Activated CD4-positive, alpha-beta T cell treated with anti-CD3 and anti-CD28 coated beads for 1 hour (primary cell): ENCODE data around the gene KIAA0825.

Experiments used
- DNase-seq: peaks from one replicate; pipeline ENCODE4 v3.0.0-alpha.2; 2020

KIAA0825 gene

DNA sequence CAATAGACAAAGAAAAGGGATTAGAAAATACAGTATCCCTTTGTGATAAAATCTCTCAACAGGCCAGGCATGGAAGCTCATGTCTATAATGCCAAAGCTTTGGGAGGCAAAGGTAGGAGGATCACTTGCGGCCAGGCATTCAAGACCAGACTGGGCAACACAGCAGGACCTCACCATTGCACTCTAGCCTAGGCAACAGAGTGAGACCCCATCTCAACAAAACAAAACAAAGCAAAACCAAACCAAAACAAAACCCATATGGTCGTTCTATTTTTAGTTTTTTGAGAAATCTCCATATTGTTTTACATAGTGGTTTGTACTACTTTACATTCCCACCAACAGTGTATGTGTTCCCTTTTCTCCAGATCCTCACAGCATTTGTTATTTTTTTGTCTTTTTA lies 193.0 kb downstream of the KIAA0825 start:
- DNase-seq: no peak

- no peak for DNase-seq
Measured at GRCh38 chr5:94423411-94423810, 195.0 kb downstream of the KIAA0825 start.

DNA sequence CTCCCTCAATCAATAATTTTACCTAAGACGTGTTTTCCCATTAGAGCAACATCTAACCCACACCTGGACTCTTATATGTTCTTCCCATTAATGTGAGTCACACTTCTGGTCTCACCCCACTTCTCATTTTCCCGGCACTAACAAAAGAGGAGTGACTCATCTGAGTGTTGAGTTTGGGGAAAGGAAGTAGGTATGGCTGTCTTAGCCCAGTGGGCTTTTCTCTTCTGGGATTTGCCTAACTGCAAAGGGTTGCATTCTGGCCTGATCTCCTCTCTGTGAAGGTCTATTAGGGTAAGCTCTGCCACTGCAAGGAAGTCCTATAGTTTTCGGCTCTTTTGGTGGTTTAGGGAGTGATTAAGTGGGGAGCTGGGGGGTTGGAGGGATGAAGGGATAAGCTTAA lies 195.6 kb downstream of the KIAA0825 start:
- no peak for DNase-seq

DNA sequence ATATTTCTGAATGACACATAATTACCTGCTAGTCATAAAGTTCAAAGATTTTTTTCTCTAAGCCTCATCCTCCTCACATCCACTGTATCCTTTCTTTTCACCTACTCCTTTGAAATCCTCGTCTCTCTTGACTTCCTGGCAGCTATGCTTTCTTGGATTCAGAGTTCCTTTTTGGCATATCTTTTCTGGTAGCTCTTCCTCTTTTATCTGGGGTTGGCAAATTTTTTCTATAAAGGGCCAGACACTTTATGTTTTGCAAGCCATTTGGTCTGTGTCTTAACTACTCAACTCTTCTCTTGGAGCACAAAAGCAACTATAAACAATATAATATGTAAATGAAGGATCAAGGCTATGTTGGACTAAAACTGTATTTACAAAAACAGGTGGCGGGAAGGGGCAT lies 197.5 kb downstream of the KIAA0825 start:
- no peak for DNase-seq

DNA sequence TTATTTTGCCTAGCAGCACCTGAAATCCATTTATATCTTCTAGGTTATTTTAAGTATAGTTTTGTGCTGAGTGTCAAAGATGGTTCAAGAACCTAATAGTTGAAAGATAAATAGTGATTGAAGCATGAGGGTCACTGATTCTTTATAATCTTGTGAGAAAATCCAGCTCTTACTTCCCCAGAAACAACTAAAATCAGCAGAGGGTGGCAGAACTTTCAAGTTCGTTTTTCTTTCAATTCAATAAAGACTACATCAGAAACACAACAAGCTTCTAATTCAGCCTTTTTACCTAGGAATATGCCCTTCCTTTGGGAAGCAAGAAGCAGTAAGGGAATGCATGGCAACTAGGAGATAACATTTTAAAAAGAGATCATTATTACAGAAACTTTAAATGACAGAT lies 202.6 kb downstream of the KIAA0825 start:
- no peak for DNase-seq

DNA sequence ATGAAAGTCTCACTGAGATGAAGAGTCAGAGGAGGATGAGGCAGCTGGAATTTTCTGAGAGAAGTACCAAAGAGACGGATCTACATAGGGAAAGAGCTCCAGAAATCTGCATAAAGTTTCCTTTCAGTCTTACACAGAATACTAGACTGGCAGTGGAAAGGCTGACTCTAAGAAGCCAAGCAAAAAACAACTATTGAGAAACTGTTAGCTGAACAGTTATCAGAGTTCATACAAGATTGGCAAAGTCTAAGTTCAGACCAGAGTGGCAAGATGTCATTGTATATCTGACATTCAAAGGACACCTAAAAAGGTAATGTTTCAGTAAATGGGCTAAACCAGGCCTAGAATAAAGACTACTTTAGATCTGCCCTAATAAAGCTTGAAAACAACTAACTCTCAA lies 209.0 kb downstream of the KIAA0825 start:
- DNase-seq: no peak

DNA sequence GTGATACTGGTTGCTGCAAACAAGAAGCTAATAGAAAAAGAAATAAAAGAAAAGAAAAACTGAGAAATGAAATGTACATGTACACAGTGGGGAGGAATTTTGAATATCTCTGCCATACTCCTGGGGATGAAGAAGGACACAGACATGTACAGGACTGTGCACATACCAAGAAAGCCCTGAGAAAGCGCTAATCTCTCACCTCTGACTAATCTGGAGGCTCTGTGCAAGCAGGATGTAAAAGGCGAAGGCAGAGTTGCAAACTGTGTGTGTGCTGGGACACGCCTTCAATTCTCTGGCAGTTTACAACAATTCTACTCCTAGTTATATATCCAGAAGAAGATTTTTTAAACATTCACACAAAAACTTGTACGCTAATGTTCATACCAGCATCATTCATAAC lies 211.4 kb downstream of the KIAA0825 start:
- DNase-seq: no peak

- DNase-seq: no peak
Measured at GRCh38 chr5:94403483-94403882, 214.9 kb downstream of the KIAA0825 start.

GRCh38 chr5:94402096-94402495 lies 216.3 kb downstream of the KIAA0825 start:
- DNase-seq: no peak

DNA sequence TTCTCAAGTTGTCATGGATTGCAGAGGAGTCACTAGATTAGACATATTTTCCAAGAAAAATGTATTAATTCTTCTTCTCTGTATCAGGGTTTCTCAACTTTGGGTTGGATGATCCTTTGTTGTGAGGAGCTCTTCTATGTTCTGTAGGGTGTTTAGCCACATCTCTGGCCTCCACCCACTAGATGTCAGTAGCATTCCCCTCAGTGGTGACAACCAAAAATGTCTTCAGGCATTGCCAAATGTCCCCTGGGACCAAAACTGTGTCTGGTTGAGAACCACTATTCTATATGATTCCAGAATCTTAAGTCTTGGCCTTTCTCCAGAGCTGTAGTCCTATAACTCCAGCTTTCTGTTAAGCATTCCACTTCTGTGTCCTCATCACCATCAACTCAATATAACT lies 220.9 kb downstream of the KIAA0825 start:
- no peak for DNase-seq

GRCh38 chr5:94396687-94397086 lies 221.7 kb downstream of the KIAA0825 start:
- no peak for DNase-seq

GRCh38 chr5:94395468-94395867 lies 222.9 kb downstream of the KIAA0825 start:
- DNase-seq: no peak

- no peak for DNase-seq
Measured at GRCh38 chr5:94391996-94392395, 226.4 kb downstream of the KIAA0825 start.

DNA sequence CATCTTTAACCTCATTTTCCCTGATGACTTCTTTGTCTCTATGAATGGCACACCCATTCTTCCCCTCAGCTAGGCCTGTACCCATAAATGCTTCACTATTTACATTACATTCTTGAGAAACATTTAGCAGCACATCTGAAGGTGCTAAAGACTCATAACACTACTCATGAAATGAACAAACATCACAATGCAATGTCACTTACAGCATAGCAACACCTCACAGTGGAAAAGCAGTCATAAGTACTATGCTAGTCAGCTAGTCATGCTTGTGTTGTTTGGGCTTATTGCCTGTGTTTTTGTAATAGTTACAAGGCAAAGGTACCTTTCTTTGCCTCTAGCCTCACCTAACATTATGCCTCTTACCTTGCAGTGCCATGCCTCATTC lies 228.9 kb downstream of the KIAA0825 start:
- no peak for DNase-seq

DNA sequence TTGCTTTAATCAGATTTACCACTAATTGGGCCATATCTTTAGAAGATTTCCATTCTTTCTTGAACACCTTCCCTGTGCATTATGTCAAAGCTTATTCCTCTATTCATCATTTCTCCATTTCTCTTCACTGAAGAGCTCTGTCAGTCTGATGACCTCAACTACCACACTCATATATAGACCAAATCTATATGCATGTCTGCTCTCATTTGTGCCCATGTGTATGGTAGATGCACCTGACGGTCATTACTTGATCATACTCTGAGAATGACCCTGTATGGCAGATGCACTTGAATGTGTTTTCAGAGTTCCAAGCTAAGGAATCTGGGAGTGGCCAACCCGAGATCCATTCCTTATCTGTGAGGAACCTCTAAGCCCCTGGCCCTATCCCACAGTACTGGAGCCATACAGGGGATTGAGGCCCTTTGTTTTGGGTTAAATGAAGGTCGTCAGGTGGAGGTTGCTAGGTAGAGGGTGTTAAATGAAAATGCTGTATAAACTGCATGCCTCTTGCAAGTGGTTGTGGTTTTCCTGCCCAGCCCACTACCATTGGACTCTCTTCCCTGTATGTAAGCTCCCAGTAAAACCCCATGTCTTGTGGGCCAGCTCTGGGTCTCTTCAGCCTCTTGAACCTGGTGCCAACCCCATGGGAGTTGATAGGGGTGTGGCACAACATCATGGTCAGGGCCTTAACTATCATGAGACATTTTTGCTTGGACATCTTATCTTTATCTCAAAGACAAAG lies 229.5 kb downstream of the KIAA0825 start:
- no peak for DNase-seq

DNA sequence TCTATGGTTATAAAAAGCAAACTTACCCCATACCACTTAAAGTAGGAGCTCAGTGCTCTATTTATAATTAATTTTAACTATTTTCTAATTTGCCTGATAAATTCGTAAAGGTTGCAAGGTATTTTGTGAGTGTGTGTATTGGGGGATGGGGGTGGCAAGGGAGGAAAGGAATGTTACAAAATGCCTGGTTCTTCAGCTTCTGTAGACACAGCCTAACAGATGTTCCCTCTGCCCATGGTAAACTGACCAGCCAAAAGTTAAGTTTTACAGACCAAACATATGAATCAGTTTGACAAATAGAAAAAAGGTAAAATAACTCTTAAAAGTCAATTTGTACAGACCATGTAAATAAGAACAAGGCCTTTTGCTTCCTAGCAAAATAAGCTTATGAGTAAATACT lies 232.6 kb downstream of the KIAA0825 start:
- DNase-seq: no peak

DNA sequence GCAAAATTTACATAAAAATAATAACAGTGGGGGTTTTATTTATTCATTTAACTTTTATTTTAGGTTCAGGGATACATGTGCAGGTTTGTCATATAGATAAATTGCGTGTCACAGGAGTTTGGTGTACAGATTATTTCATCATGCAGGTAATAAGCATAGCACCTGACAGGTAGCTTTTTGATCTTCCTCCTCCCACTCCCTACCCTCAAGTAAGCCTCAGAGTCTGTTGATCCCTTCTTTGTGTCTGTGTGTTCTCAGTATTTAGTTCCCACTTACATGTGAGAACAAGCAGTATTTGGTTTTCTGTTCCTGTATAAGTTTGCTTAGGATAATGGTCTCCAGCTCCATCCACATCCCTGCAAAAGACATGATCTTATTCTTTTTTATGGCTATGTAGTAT lies 240.3 kb downstream of the KIAA0825 start:
- DNase-seq: no peak

DNA sequence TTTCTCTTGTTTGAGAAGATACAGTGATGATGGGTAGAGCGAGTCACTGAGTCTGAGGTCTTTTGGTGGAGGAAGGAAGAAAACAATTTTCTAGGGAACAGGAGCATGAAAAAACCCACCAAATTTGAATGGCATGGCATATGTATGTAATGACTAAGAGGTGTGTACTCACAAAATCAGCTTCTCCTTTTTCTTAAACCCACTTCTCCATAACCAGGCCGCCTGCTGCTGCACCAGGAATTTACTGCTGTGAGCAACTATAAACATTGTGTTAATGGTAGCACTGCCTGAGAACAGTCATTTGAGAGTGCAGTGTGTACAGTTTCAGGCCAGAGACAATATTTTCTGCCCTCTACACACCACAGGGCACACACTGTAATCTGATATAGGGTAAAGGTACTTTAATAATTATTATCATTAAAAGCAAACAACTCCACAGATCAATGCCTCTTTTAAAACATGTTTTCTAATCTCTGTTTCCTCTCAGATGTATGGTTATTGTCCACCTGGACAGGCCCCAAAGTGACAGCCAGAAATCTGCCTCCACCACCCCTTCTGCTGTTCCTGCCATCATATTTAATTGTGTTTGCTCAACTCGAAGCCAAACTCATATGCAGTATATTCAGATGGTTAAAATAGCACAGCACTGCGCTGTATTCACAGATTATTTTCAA lies 241.6 kb downstream of the KIAA0825 start:
- no peak for DNase-seq

- no peak for DNase-seq
Measured at GRCh38 chr5:94375801-94376200, 242.6 kb downstream of the KIAA0825 start.

- DNase-seq: no peak
Measured at GRCh38 chr5:94374336-94374735, 244.1 kb downstream of the KIAA0825 start.

GRCh38 chr5:94367900-94368299 lies 250.5 kb downstream of the KIAA0825 start:
- DNase-seq: no peak

DNA sequence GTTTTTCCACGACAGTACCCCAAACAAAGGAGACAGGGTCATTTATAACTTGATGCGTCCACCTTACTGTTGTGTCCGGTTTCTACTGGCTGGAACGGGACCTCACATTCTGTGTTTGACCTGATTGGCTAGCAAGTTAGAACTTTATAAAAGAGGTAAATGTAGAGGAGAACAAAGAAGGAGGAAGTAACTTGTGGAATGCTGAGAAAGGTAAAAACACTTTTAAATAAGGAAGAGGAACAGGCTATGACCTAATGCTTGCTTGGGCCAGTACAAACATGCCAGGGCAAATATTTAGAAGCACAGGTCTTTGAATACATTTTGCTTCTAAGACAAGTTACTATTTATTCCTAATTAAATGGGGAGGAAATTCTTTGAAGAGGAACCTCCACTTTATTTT lies 251.6 kb downstream of the KIAA0825 start:
- no peak for DNase-seq

GRCh38 chr5:94362857-94363256 lies 255.5 kb downstream of the KIAA0825 start:
- no peak for DNase-seq

DNA sequence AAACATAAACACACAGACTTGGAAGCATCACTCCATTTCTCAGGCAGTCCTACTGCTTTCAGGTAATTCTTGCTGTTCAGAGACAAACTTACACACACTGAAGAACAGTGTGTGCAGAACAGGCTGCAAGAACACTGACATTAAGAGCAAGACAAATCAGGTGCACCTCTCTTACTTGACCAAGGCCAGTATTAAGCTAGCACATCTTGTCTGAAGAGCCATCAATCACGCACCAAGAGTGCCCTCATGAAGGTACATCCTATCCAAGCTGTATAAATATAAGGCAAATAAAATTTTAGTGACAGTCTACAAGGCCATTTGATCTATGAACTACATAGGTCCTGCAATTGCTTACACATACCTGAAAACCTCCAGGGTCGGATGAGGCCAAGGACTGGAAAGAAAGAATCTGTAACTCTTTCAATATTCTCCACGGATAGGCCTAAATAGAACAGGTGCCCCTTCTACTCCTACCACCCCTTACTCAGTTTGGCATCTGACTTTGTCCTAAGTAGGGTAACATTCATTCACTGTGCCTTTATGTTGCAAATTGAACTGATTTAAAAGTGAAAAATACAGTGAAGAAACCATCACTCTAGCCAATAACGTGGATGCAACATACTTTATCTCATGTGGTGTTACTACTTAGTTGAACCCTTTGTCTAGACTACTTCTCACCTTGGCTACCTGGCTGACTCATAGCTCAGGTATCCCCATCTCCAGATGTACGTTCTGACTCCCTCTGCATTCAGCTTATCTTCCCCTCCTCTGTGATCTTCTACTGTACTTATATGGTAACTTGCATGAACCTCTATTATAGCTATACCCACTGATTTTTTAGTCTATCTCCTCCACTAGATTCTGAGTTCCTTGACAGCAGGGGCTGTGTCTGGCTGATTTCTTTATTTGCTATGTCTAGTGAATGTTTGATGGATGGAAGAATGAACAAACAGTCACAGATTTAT lies 256.3 kb downstream of the KIAA0825 start:
- no peak for DNase-seq
